SU-DHL-6 (cell line): ENCODE results near the gene MXD3.

Experiments
- H2AFZ ChIP-seq: fragments of 200-600 bp; sonication (generic); 2 replicates; pipeline ENCODE4 v1.6.1; 2014; ENCODE audit warnings: low read depth, mild to moderate bottlenecking, moderate library complexity, mixed read lengths, antibody characterized with exemption, low read length; ENCODE audit not compliant: severe bottlenecking
- H3F3A ChIP-seq: fragments of 200-600 bp; shearing (Covaris generic); 2 replicates; pipeline ENCODE4 v1.6.0; 2016; ENCODE audit warnings: antibody characterized with exemption, mild to moderate bottlenecking; ENCODE audit not compliant: insufficient read depth
- H3K27ac ChIP-seq: fragments of 200-600 bp; sonication (generic); 2 replicates; pipeline ENCODE4 v1.5.1; 2016; ENCODE audit warnings: low read depth, mild to moderate bottlenecking, low read length, moderate library complexity, mixed read lengths
- H3K27me3 ChIP-seq: fragments of 200-600 bp; sonication (generic), shearing (Covaris generic); 2 replicates; pipeline ENCODE4 v1.6.0; 2014; ENCODE audit warnings: mild to moderate bottlenecking, low read length
- H3K36me3 ChIP-seq: fragments of 200-600 bp; sonication (generic); 2 replicates; pipeline ENCODE4 v1.6.1; 2014; ENCODE audit warnings: mild to moderate bottlenecking, low read length, mixed read lengths
- H3K4me2 ChIP-seq: fragments of 300-600, 200-600 bp; shearing (Covaris generic), sonication (generic); 2 replicates; pipeline ENCODE4 v1.6.0; 2014; ENCODE audit warnings: low read length, low read depth, mild to moderate bottlenecking; ENCODE audit not compliant: poor library complexity, severe bottlenecking
- H3K4me3 ChIP-seq: fragments of 200-600 bp; sonication (generic); 2 replicates; pipeline ENCODE4 v1.5.1; 2014; ENCODE audit warnings: antibody characterized with exemption, low read length, mild to moderate bottlenecking, mixed read lengths; ENCODE audit not compliant: insufficient read depth, poor library complexity, severe bottlenecking
- H3K79me2 ChIP-seq: fragments of 200-600 bp; sonication (generic); 2 replicates; pipeline ENCODE4 v1.6.1; 2014; ENCODE audit warnings: mild to moderate bottlenecking, low read length, moderate library complexity; ENCODE audit not compliant: insufficient read depth
- H3K9ac ChIP-seq: fragments of 200-600 bp; sonication (generic); 2 replicates; pipeline ENCODE4 v1.7.0; 2014; ENCODE audit warnings: mild to moderate bottlenecking, low read length
- H3K9me2 ChIP-seq: fragments of 200-600 bp; sonication (generic); replicated peaks from 2 replicates; pipeline ENCODE4 v1.6.1; 2014; ENCODE audit warnings: low read length; ENCODE audit not compliant: insufficient read depth
- H3K9me3 ChIP-seq: fragments of 200-600 bp; sonication (generic); 2 replicates; pipeline ENCODE4 v1.6.1; 2014; ENCODE audit warnings: low read length, mixed read lengths; ENCODE audit not compliant: insufficient read depth
- H4K20me1 ChIP-seq: fragments of 200-600 bp; sonication (generic); 2 replicates; pipeline ENCODE4 v1.6.1; 2014; ENCODE audit warnings: low read depth, mild to moderate bottlenecking, antibody characterized with exemption, low read length, moderate library complexity, mixed read lengths
- CTCF ChIP-seq: fragments of 200-600 bp; sonication (generic); IDR thresholded peaks from one replicate; pipeline ENCODE4 v1.5.1; 2017; ENCODE audit warnings: antibody characterized with exemption, mild to moderate bottlenecking, low read length, moderate library complexity; ENCODE audit not compliant: insufficient read depth, poor library complexity, severe bottlenecking
- EZH2phosphoT487 ChIP-seq: fragments of 200-600 bp; sonication (generic), shearing (Covaris generic); conservative IDR thresholded peaks from 2 replicates; pipeline ENCODE4 v1.6.1; 2018; ENCODE audit warnings: mild to moderate bottlenecking, antibody characterized with exemption, low read length, moderate library complexity, mixed read lengths

MXD3 gene

GRCh38 chr5:177354711-177355110, 43.0 kb upstream of the MXD3 start:
- Histone ChIP-seq H3K27me3 (no peaks in the 10 kb centered on the region), H3K9ac (no peak overlapping the region), H3K36me3 (no peaks in the 10 kb centered on the region), H4K20me1 (no peaks in the 10 kb centered on the region; the same call in 1 of the 2 replicates), H3K79me2 (peaks cover 16% of the 10 kb centered on the region), H3K9me3 (no peaks in the 10 kb centered on the region), H3K4me2 (no peak overlapping the region), H3K9me2 (no peaks in the 10 kb centered on the region), H3K4me3 (no peak overlapping the region), H2AFZ (no peak overlapping the region), H3K27ac (no peak overlapping the region), H3F3A (peaks cover 7% of the 10 kb centered on the region)
- no peak for TF ChIP-seq CTCF
- TF ChIP-seq EZH2phosphoT487 = no peak

DNA sequence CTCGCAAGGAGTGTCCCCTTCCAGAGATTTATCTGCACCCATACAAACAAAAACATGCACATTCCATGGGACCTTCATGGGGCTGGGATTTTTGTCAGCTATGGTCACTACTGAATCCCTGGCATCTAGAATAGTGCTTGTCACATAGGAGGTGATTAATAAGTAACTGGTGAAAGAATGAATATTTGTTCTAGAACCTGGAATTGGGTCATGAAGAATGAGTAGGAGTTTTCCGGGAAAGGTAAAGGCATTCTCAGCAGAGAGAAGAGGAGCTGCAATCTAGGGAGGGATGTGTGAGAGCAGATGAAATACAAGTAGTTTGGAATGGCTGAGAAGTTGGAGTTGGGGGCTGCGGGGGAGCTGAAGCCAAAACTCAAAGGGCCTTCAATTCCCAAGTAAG, 42.6 kb upstream of the MXD3 start:
- H3K4me2 ChIP-seq = no peak overlapping the region
- H3K27ac ChIP-seq = no peak overlapping the region
- no peaks in the 10 kb centered on the region for H3K9me3 ChIP-seq

GRCh38 chr5:177353093-177353492, 41.4 kb upstream of the MXD3 start:
- no peaks in the 10 kb centered on the region; the same call in 1 of the 2 replicates for H3K36me3 ChIP-seq

More for the DNA sequence above, 42.6 kb upstream of the MXD3 start:
- Histone ChIP-seq H3K36me3 (no peaks in the 10 kb centered on the region), H3K79me2 (peaks cover 21% of the 10 kb centered on the region), H3K9me2 (no peaks in the 10 kb centered on the region), H3K4me3 (no peak overlapping the region), H3F3A (peaks cover 7% of the 10 kb centered on the region), H4K20me1 (no peaks in the 10 kb centered on the region; the same call in 1 of the 2 replicates), H3K9ac (no peak overlapping the region), H2AFZ (no peak overlapping the region), H3K27me3 (no peaks in the 10 kb centered on the region)
- TF ChIP-seq CTCF = no peak
- TF ChIP-seq EZH2phosphoT487 = no peak

More at GRCh38 chr5:177353093-177353492, 41.4 kb upstream of the MXD3 start:
- no peak overlapping the region for H3K9ac ChIP-seq
- H3F3A ChIP-seq = peaks cover 7% of the 10 kb centered on the region
- no peaks in the 10 kb centered on the region for H3K27me3 ChIP-seq
- no peaks in the 10 kb centered on the region for H3K9me2 ChIP-seq
- H4K20me1 ChIP-seq = no peaks in the 10 kb centered on the region; the same call in 1 of the 2 replicates
- H3K27ac ChIP-seq = no peak overlapping the region
- H3K79me2 ChIP-seq = peaks cover 32% of the 10 kb centered on the region
- H3K4me3 ChIP-seq = no peak overlapping the region
- H3K4me2 ChIP-seq = no peak overlapping the region
- TF ChIP-seq CTCF = no peak
- no peak for TF ChIP-seq EZH2phosphoT487
- H2AFZ ChIP-seq = no peak overlapping the region
- no peaks in the 10 kb centered on the region for H3K9me3 ChIP-seq
